HG03280 (cell line): ENCODE data around the gene RSRP1.

Experiments used
- ATAC-seq: cut with Tn5 transposase; IDR thresholded peaks from one replicate; pipeline ENCODE4 v1.9.1; 2021; ENCODE audit warnings: mild to moderate bottlenecking, moderate library complexity; ENCODE audit not compliant: unreplicated experiment

RSRP1 gene

DNA sequence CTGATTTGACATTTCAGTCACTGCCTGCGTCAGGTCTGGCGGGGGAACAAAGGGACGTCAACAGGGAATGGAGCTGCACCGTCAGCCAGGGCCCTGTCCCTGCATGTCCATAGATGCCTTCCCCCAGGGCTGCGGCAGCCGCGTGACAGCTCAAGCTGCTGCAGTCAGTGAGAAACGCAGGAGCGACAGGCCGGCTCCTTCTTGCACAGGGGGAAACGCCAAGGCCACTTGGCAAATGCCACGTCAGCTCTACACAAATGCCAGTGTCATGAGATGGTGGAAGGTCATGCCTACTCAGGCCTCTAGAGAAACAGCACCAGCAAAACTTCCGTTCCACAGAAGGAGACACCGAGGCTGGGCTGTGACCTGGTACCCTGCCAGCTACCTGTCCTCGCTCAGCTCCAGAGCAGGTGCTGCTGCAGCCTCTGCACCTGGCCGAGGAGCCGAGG, 52.7 kb downstream of the RSRP1 start:
- ATAC-seq = no peak

DNA sequence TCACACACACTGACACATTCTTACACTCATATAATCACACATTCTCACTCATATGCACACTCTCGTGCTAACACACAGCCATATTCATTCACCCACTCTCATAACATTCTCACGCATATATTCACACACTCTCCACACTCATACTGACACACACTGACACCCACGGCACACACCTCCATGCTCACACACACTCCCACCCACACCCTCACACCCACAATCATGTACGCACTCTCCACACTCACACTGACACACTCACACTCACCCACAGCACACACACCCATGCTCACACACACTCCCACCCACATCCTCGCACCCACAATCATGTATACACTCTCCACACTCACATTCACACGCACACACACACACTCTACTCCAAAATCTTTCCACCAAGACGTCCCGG, 53.2 kb downstream of the RSRP1 start:
- ATAC-seq = no peak

DNA sequence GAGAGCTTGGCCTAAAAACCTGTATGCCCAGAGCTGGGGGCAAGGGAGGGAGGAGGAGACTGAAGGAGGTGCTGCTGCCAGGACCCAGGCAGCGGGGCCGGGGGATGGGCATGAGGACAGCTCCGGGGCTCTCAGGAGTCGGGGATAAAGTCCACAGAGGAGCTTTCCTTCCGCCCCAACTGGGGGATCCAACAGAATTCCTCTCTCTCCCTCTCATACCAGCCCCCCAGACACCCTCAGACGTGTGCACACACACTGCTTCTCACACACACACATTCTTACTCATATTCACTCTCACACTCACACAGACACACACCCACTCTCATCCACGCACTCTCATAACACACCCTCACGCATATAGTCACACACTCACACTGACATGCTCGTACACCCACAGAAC, 54.0 kb downstream of the RSRP1 start:
- no peak for ATAC-seq
